K562 (cell line): ENCODE measurements around the gene GPR162. TPM values are rescaled to one million over a fixed set of nuclear protein-coding genes. Genes with fewer than 3 reads are reported as not detected.

ENCODE experiments used
- ARID4B ChIP-seq: sonication (generic); formaldehyde crosslinking; IDR thresholded peaks from 2 replicates; pipeline ENCODE4 v1.8.0; 2022; ENCODE audit warnings: mild to moderate bottlenecking, missing genetic modification reagents
- ARNT ChIP-seq, 2 experiments: fragments of 450-650 bp; IDR thresholded peaks; 2 replicates each; pipeline ENCODE4 v1.6.1; 2016; ENCODE audit warnings: mild to moderate bottlenecking in 1 of 2
- BRD9 ChIP-seq: fragments of 450-650 bp; IDR thresholded peaks from 2 replicates; pipeline ENCODE4 v1.6.1; 2018; ENCODE audit warnings: low read depth; ENCODE audit not compliant: partially characterized antibody
- CHD2 ChIP-seq: IDR thresholded peaks from 2 replicates; pipeline ENCODE4 v1.6.1; 2011; ENCODE audit warnings: low read depth, low read length
- FOS ChIP-seq: IDR thresholded peaks from 3 replicates; pipeline ENCODE4 v1.6.1; 2011; ENCODE audit not compliant: insufficient read length; ENCODE audit errors: extremely low read depth
- FOXM1 ChIP-seq, 2 experiments: fragments of 450-650 bp in 1 of 2; sonication (generic) in 1 of 2; formaldehyde crosslinking in 1 of 2; IDR thresholded peaks; 2 replicates each; pipeline versions ENCODE4 v1.6.1 to v1.9.0; 2017 to 2022; ENCODE audit warnings: low read depth in 2 of 2, mild to moderate bottlenecking in 2 of 2, missing genetic modification reagents in 1 of 2, moderate library complexity in 1 of 2
- JUND ChIP-seq, 2 experiments: IDR thresholded peaks; 2 replicates in 1 of 2; 3 replicates in 1 of 2; pipeline ENCODE4 v1.6.1; 2011; ENCODE audit warnings: borderline replicate concordance in 2 of 2, low read depth in 2 of 2, low read length in 2 of 2, improper control_type of control experiment in 1 of 2, missing biosample characterization in 1 of 2, missing genetic modification characterization in 1 of 2, missing genetic modification reagents in 1 of 2
- MBD2 ChIP-seq: sonication (generic); IDR thresholded peaks from 2 replicates; pipeline ENCODE4 v1.6.1; 2016; ENCODE audit warnings: low read depth, borderline replicate concordance
- PCBP1 ChIP-seq: fragments of 200-400 bp; formaldehyde crosslinking; IDR thresholded peaks from 2 replicates; pipeline ENCODE4 v1.6.1; 2018; ENCODE audit warnings: mild to moderate bottlenecking, low read depth, low read length; ENCODE audit not compliant: poor library complexity, severe bottlenecking
- POLR3G ChIP-seq: IDR thresholded peaks from 2 replicates; pipeline ENCODE4 v1.6.1; 2011; ENCODE audit not compliant: insufficient read length, insufficient replicate concordance; ENCODE audit errors: extremely low read depth
- PRDM10 ChIP-seq: fragments of 450-650 bp; IDR thresholded peaks from 2 replicates; pipeline ENCODE4 v1.6.1; 2018; ENCODE audit not compliant: partially characterized antibody
- RB1 ChIP-seq: fragments of 450-650 bp; IDR thresholded peaks from 2 replicates; pipeline ENCODE4 v1.6.1; 2017; ENCODE audit warnings: low read depth, mild to moderate bottlenecking
- SUPT5H ChIP-seq: fragments of 450-650 bp; IDR thresholded peaks from 2 replicates; pipeline ENCODE4 v1.6.1; 2016
- ZBTB7A ChIP-seq: IDR thresholded peaks from 2 replicates; pipeline ENCODE4 v1.6.1; 2011; ENCODE audit warnings: low read depth, mild to moderate bottlenecking, low read length, moderate library complexity, borderline replicate concordance; ENCODE audit not compliant: control insufficient read depth
- ZNF384 ChIP-seq: IDR thresholded peaks from 2 replicates; pipeline ENCODE4 v1.6.1; 2012; ENCODE audit warnings: low read depth, low read length, improper control_type of control experiment
- polyA plus RNA-seq, 8 experiments: library from polyadenylated mRNA; depleted of rRNA in 4 of 8; stranded (reverse) in 5 of 8; unstranded in 3 of 8; fragments of >200 nt; fragmentation: Nextera tagmentation in 2 of 8; fragmentation: Illumina TruSeq in 1 of 8; extraction: Ambion mirVana in 2 of 8; extraction: Trizol in 1 of 8; gene quantifications; 2 replicates each; pipeline versions ENCODE4 v1.2.1 to v1.2.3, GENCODE V29; 2011 to 2014; ENCODE audit warnings: inconsistent platforms in 1 of 8, missing spikeins in 1 of 8
- total RNA-seq, 7 experiments: library from RNA; depleted of rRNA in 6 of 7; stranded (reverse); fragments of >200 nt in 6 of 7; fragmentation: Illumina TruSeq in 2 of 7; extraction: Trizol in 2 of 7; gene quantifications; 2 replicates each; pipeline versions ENCODE4 v1.2.1 to v1.2.3, GENCODE V29; 2011 to 2021; ENCODE audit warnings: low replicate concordance in 1 of 7

The GPR162 gene
- total and polyA plus RNA-seq, 9 of the 15 experiments (the other 6 are each of a cell fraction or from before 2014, with no cell fraction given), result 0.65 to 1.8 (median 1.1) TPM; not detected in 2

GRCh38 chr12:6851153-6851920 lies 29.7 kb downstream of the GPR162 start, which contains the start of gene CDCA3 (continued):
- TF ChIP-seq RB1 (no peak), CHD2 (peak; percentile 81), ARNT (IDR thresholded peaks at IDR 0.05) (peak in 1 of 2 experiments; percentile 62; a peak in 1 of 4 replicates), SUPT5H (peak; percentile 51), PRDM10 (no peak), BRD9 (peak; percentile 21), POLR3G (no peak), FOXM1 (IDR thresholded peaks at IDR 0.05; ENCODE audit: low read depth) (peak; percentile 86), FOXM1 (CRISPR knock-in tag; IDR thresholded peaks at IDR 0.05; ENCODE audit: low read depth) (no peak), MBD2 (peak; percentile 94), FOS (peak; percentile 97), PCBP1 (no peak), ZBTB7A (peak; percentile 91), ARID4B (peak; percentile 80), ZNF384 (no peak), JUND (IDR thresholded peaks at IDR 0.05; ENCODE audit: borderline replicate concordance, low read depth, low read length) (no peak), JUND (tag; IDR thresholded peaks at IDR 0.05; ENCODE audit: borderline replicate concordance, low read depth, low read length) (0 out of 3 replicates have a peak, but pooled peaks have one; percentile 26)
